ENCODE results near the gene HOOK2.
"Not testable (repeated sequence)": the region's sequence is repeated elsewhere in the genome, so short reads cannot be mapped to it uniquely, and the experiment has no call there.

HOOK2 gene, protein sequence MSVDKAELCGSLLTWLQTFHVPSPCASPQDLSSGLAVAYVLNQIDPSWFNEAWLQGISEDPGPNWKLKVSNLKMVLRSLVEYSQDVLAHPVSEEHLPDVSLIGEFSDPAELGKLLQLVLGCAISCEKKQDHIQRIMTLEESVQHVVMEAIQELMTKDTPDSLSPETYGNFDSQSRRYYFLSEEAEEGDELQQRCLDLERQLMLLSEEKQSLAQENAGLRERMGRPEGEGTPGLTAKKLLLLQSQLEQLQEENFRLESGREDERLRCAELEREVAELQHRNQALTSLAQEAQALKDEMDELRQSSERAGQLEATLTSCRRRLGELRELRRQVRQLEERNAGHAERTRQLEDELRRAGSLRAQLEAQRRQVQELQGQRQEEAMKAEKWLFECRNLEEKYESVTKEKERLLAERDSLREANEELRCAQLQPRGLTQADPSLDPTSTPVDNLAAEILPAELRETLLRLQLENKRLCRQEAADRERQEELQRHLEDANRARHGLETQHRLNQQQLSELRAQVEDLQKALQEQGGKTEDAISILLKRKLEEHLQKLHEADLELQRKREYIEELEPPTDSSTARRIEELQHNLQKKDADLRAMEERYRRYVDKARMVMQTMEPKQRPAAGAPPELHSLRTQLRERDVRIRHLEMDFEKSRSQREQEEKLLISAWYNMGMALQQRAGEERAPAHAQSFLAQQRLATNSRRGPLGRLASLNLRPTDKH

DNA sequence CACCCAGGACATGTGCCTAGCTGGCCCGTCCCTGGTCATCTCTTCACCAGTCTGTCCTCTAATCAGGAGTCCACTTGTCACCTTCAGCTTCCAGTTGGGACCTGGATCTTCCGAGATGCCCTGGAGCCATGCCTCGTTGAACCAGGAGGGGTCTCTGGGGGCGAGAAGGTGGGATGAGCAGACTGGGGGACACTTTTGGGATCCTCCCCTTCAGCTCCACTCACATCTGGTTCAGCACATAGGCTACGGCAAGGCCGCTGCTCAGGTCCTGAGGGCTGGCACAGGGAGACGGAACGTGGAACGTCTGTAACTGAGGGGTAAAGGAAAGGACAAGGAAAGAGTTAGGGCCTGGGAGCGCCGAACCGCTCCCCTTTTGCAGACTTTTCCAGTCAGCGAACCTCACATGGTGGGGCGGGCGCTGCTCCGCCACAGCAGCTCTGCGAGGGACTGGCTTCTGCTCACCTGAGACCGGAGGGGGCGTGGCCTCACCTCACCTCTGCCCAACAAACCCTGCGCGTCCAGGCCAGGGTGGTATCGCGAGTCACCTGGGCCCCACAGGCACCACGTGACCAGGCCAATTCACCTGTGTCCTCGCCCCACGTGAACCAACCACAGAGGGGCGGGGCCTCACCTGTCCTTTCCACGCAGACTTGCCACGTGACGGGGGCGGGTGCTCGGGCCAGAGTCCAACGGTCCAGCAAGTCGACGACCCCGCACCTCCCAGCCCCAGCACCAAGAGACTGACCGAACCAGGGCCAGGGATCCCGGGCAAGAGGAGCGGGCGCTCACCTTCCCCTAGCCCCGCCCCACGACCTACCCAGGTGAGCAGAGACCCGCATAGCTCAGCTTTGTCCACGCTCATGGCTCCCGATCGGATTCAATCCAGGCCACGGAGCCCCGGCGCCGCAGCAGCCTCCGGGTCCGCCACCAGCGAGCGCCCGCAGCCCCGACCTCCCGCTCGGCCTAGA lies at the start of gene HOOK2:
Gene HOOK2, minus strand, starts transcription at position 965 of the 968 bp plus-strand sequence. Its CDS starts 103 bp downstream, at position 862.
- Histone ChIP-seq H3K4me3 (ENCODE audit: low read depth in 1 of 2, low read length in 2 of 2) (peak within 1 kb of the TSS in 1 of 2 donors; percentile 78), H3K27ac (ENCODE audit: low read length) (peak within 1 kb of the TSS; percentile 13), H3K27me3 (ENCODE audit: low read depth, low read length) (no peaks in the 10 kb centered on the region), H3K9me3 (ENCODE audit: control insufficient read depth in 1 of 2, low read length in 2 of 2) (no peaks in the 10 kb centered on the region), H3K36me3 (ENCODE audit: control insufficient read depth in 1 of 2, insufficient read depth in 2 of 2, low read length in 2 of 2) (peaks cover 0 to 2% of the 10 kb centered on the region in 2 donors), H3K4me1 (ENCODE audit: control insufficient read depth in 1 of 2, insufficient read depth in 2 of 2, low read length in 2 of 2) (peaks cover 8 to 19% of the 10 kb centered on the region in 2 donors)

DNA sequence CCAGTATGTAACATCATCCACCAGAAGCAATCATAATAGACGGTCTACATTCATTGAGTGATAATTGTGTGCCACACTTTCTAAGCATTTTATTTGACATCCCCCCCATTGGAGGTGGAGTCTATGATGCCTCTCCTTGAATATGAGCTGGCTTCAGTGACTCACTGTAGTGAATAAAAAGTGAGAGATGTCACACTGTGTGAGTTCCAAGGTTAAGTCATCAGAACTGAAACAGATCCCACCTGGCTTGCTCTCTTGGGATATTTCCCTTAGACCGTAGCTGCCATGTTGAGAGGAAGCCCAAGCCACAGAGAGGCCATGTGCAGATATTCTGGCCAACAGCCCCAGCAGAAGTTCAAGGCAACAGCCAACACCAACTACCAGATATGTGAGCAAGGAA lies 46.4 kb upstream of the HOOK2 start:
- no peak overlapping the region for H3K27ac ChIP-seq (ENCODE audit: low read length)
- no peaks in the 10 kb centered on the region for H3K27me3 ChIP-seq (ENCODE audit: low read depth, low read length)
- peaks cover 0 to 3% of the 10 kb centered on the region in 2 donors for H3K9me3 ChIP-seq (ENCODE audit: control insufficient read depth in 1 of 2, low read length in 2 of 2)
- no peak overlapping the region for H3K4me3 ChIP-seq (ENCODE audit: low read depth in 1 of 2, low read length in 2 of 2)
- H3K36me3 ChIP-seq (ENCODE audit: control insufficient read depth in 1 of 2, insufficient read depth in 2 of 2, low read length in 2 of 2), result no peaks in the 10 kb centered on the region
- H3K4me1 ChIP-seq (ENCODE audit: control insufficient read depth in 1 of 2, insufficient read depth in 2 of 2, low read length in 2 of 2), result peaks cover 0 to 5% of the 10 kb centered on the region in 2 donors

DNA sequence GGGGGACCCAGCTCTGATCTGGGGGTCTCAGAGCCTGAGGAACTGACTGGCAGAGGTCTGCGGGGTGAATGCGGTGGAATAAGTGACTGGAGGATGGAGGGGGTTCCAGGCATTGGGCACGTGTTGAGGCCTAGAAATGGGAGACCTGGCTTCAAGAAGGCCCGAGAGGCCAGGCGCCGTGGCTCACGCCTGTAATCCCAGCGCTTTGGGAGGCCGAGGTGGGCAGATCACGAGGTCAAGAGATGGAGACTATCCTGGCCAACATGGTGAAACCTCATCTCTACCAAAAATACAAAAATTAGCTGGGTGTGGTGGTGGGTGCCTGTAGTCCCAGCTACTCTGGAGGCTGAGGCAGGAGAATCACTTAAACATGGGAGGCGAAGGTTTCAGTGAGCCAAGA lies 42.5 kb upstream of the HOOK2 start:
- H3K4me3 ChIP-seq (ENCODE audit: low read depth in 1 of 2, low read length in 2 of 2); H3K9me3 ChIP-seq (ENCODE audit: control insufficient read depth in 1 of 2, low read length in 2 of 2); H3K27me3 ChIP-seq (ENCODE audit: low read depth, low read length); H3K4me1 ChIP-seq (ENCODE audit: control insufficient read depth in 1 of 2, insufficient read depth in 2 of 2, low read length in 2 of 2); H3K36me3 ChIP-seq (ENCODE audit: control insufficient read depth in 1 of 2, insufficient read depth in 2 of 2, low read length in 2 of 2); H3K27ac ChIP-seq (ENCODE audit: low read length): not testable (repeated sequence)

DNA sequence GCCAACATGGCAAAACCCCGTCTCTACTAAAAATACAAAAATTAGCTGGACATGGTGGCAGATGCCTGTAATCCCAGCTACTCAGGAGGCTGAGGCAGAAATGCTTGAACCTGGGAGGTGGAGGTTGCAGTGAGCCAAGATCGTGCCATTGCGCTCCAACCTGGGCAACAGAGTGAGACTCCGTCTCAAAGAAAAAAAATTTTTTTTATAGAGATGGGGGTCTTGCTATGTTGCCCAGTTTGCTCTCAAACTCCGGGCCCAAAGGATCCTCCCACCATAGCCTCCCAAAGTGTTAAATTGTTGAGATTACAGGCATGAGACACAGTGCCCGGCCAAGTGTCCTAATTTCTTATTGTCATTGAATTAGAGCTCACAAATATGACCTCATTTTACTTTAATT lies 41.8 kb upstream of the HOOK2 start:
- not testable (repeated sequence) for H3K27ac ChIP-seq (ENCODE audit: low read length); H3K36me3 ChIP-seq (ENCODE audit: control insufficient read depth in 1 of 2, insufficient read depth in 2 of 2, low read length in 2 of 2); H3K9me3 ChIP-seq (ENCODE audit: control insufficient read depth in 1 of 2, low read length in 2 of 2); H3K4me3 ChIP-seq (ENCODE audit: low read depth in 1 of 2, low read length in 2 of 2); H3K27me3 ChIP-seq (ENCODE audit: low read depth, low read length); H3K4me1 ChIP-seq (ENCODE audit: control insufficient read depth in 1 of 2, insufficient read depth in 2 of 2, low read length in 2 of 2)

DNA sequence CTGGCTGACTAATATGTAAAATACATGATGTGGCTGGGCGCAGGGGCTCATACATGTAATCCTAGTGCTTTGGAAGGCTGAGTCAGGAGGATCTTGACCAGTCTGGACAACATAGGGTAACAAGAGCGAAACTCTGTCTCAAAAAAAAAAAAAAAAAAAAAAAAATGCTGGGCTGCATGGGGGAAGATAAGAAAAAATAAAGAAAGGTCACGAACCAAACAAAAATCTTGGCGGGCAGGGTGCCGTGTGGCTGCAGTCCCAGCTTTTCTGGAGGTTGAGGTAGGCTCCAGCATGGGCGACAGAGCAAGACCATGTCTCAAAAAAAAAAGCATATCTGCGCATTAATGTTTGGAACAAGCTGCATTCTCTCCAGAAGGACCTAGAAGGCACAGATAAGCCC lies 39.7 kb upstream of the HOOK2 start:
- Histone ChIP-seq H3K4me3 (ENCODE audit: low read depth in 1 of 2, low read length in 2 of 2) (no peak overlapping the region), H3K27ac (ENCODE audit: low read length) (no peak overlapping the region), H3K9me3 (ENCODE audit: control insufficient read depth in 1 of 2, low read length in 2 of 2) (no peaks in the 10 kb centered on the region), H3K4me1 (ENCODE audit: control insufficient read depth in 1 of 2, insufficient read depth in 2 of 2, low read length in 2 of 2) (no peaks in the 10 kb centered on the region), H3K36me3 (ENCODE audit: control insufficient read depth in 1 of 2, insufficient read depth in 2 of 2, low read length in 2 of 2) (peaks cover 0 to 5% of the 10 kb centered on the region in 2 donors), H3K27me3 (ENCODE audit: low read depth, low read length) (no peaks in the 10 kb centered on the region)

DNA sequence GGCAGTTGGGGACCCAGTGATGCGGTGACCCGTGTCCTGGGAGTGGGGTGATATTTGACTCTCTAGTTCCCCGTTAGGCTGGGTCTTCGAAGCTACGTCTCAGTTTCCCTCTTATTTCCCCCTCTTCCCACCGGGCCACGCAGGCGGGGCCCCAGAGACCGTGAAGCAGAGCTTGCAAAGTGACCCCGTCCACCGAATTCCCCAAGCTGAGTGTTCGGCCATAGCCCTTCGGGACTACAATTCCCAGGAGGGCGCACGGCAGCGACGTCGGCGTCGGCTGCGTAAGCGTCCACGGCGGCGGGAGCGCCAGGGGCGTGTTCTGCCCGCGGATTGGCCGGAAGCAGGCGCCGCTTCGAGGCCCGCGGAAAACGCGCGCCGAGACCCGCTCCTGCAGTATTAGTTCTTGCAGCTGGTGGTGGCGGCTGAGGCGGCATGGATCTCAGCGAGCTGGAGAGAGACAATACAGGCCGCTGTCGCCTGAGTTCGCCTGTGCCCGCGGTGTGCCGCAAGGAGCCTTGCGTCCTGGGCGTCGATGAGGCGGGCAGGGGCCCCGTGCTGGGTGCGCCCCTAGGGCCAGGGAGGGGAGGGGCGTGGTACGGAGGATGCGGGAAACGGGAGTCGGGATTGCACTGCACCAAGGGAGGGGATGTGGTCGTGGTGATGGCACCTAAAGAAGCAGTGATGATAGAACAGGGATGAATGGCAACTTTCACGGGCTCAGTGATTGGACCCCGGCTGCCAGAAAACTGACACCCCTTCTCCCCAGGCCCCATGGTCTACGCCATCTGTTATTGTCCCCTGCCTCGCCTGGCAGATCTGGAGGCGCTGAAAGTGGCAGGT lies 31.1 kb upstream of the HOOK2 start, which contains the start of gene RNASEH2A:
Gene RNASEH2A, plus strand, starts transcription at position 343 of the 840 bp plus-strand sequence. Its CDS starts 90 bp downstream, at position 433.
- no peaks in the 10 kb centered on the region for H3K36me3 ChIP-seq (ENCODE audit: control insufficient read depth in 1 of 2, insufficient read depth in 2 of 2, low read length in 2 of 2)
- no peaks in the 10 kb centered on the region for H3K9me3 ChIP-seq (ENCODE audit: control insufficient read depth in 1 of 2, low read length in 2 of 2)
- H3K4me3 ChIP-seq (ENCODE audit: low read depth in 1 of 2, low read length in 2 of 2), result peak within 1 kb of the TSS; percentile 76 to 81
- H3K4me1 ChIP-seq (ENCODE audit: control insufficient read depth in 1 of 2, insufficient read depth in 2 of 2, low read length in 2 of 2), result peaks cover 0 to 22% of the 10 kb centered on the region in 2 donors
- no peaks in the 10 kb centered on the region for H3K27me3 ChIP-seq (ENCODE audit: low read depth, low read length)
- peak within 1 kb of the TSS; percentile 29 for H3K27ac ChIP-seq (ENCODE audit: low read length)

DNA sequence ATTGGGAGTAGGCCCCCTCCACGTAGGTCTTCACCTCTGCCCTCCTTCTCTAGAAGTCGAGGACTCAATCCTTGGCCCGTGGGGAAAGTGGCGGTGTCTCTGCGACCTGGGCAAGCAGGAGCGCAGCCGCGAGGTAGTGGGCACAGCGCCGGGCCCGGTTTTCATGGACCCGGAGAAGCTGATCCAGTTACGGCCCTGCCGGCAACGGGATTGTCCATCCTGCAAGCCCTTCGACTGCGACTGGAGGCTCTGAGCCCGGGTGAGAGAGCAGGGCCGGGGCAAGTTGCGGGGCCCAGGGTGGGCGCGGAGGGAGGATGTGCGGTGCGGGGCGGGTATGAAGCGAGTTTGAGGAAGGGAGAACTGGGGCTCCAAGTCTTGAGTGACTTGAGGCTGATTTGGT lies 28.7 kb upstream of the HOOK2 start:
- Histone ChIP-seq H3K9me3 (ENCODE audit: control insufficient read depth in 1 of 2, low read length in 2 of 2) (no peaks in the 10 kb centered on the region), H3K36me3 (ENCODE audit: control insufficient read depth in 1 of 2, insufficient read depth in 2 of 2, low read length in 2 of 2) (peaks cover 0 to 9% of the 10 kb centered on the region in 2 donors), H3K27me3 (ENCODE audit: low read depth, low read length) (no peaks in the 10 kb centered on the region), H3K27ac (ENCODE audit: low read length) (no peak overlapping the region), H3K4me1 (ENCODE audit: control insufficient read depth in 1 of 2, insufficient read depth in 2 of 2, low read length in 2 of 2) (peaks cover 0 to 37% of the 10 kb centered on the region in 2 donors), H3K4me3 (ENCODE audit: low read depth in 1 of 2, low read length in 2 of 2) (no peak overlapping the region)

DNA sequence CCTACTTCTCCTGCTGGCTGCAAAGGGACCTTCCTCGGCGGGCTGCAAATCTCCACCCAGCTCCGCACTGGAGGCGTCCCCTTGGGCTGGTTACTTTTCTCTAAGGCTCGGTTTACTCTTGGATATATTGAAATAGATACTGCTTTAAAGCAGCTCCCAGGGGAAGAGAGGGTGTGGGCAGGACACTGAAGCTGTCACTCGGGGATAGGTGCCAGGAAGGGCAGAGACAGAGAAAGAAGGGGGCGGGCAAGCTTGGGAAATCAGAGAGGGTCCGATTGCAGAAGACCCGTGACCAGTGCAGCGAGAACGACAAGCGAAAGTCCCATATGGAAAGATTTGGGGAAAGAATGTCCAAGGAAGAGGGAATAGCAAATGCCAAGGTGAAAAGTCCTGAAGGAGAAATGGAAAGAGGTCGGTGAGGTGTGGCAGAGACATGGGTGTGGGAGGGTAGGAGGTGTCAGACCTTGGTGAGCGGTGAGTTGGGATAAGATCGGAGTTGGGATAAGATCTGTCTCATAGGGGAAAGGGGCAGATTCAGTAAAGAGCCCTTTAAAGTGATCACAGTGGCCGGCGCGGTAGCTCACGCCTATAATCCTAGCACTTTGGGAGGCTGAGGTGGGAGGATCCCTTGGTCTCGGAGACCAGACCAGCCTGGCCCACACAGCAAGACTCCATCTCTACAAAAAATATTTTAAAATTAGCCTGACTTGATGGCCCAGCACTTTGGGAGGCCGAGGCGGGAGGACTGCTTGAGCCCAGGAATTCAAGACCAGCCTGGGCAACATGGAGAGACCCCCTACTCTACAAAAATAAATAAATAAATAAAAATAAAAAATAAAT lies 27.1 kb upstream of the HOOK2 start:
- Histone ChIP-seq H3K36me3 (ENCODE audit: control insufficient read depth in 1 of 2, insufficient read depth in 2 of 2, low read length in 2 of 2) (peaks cover 0 to 9% of the 10 kb centered on the region in 2 donors), H3K4me3 (ENCODE audit: low read depth in 1 of 2, low read length in 2 of 2) (peak overlapping the region; percentile 83 to 96), H3K9me3 (ENCODE audit: control insufficient read depth in 1 of 2, low read length in 2 of 2) (no peaks in the 10 kb centered on the region), H3K27ac (ENCODE audit: low read length) (no peak overlapping the region), H3K4me1 (ENCODE audit: control insufficient read depth in 1 of 2, insufficient read depth in 2 of 2, low read length in 2 of 2) (peaks cover 0 to 37% of the 10 kb centered on the region in 2 donors), H3K27me3 (ENCODE audit: low read depth, low read length) (no peaks in the 10 kb centered on the region)

DNA sequence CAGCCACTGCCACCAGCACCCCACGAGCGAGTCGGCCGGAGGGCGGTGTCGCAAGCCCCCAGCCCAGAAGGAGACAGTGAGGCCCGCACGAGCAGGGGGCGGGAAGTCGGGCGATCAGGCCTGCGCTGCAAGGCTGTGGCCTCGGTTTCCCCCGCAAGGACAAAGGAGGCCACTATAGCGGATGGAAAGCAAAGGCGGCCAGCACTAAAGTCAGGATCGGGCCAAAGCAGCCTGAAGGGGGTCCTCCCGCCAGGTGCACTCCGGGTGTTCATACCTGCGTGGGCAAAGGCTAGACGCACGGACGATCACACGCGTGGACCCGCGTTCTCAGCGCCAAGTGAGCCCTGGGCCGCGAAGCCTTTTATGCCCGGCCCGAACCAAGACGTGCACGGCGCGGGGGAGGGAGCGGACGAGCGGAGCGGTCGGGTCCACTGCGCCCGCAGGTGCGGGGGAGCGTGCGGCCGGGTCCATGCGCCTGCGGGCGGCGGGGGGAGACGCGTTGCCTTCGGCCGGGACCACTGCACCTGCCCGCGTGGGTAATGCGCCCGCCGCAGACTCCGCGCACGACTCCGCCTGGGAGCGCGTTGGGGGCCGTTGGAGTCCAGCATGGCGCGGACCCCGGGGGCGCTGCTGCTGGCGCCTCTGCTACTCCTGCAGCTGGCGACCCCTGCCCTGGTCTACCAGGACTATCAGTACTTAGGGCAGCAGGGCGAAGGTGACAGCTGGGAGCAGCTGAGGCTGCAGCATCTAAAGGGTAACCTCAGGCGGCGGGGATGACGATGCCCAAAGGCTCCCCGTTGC lies 26.3 kb upstream of the HOOK2 start, which contains the start of the genes PRDX2 and THSD8:
Gene PRDX2, minus strand, starts transcription at position 335 of the 801 bp plus-strand sequence. CDS start 539 bp downstream, outside the sequence.
Gene THSD8, plus strand, starts transcription at position 604 of the 801 bp plus-strand sequence. Its CDS starts 3 bp downstream, at position 607.
- Histone ChIP-seq H3K36me3 (ENCODE audit: control insufficient read depth in 1 of 2, insufficient read depth in 2 of 2, low read length in 2 of 2) (peaks cover 0 to 9% of the 10 kb centered on the region in 2 donors), H3K4me1 (ENCODE audit: control insufficient read depth in 1 of 2, insufficient read depth in 2 of 2, low read length in 2 of 2) (peaks cover under 1 to 29% of the 10 kb centered on the region in 2 donors), H3K27ac (ENCODE audit: low read length) (peak within 1 kb of the TSS; percentile 31), H3K9me3 (ENCODE audit: control insufficient read depth in 1 of 2, low read length in 2 of 2) (no peaks in the 10 kb centered on the region), H3K27me3 (ENCODE audit: low read depth, low read length) (no peaks in the 10 kb centered on the region), H3K4me3 (ENCODE audit: low read depth in 1 of 2, low read length in 2 of 2) (peak within 1 kb of the TSS; percentile 83 to 96)

Measured in muscle layer of duodenum (tissue), 2 donors.